GM18907 (cell line): ENCODE results near the gene PRPF6.

Experiments
- ATAC-seq: cut with Tn5 transposase; IDR thresholded peaks from one replicate; pipeline ENCODE4 v1.9.1; 2021; ENCODE audit warnings: mild to moderate bottlenecking, moderate library complexity; ENCODE audit not compliant: unreplicated experiment

Gene PRPF6

GRCh38 chr20:64057628-64058498 is 76.9 kb downstream of the PRPF6 start:
- ATAC-seq: peak; percentile 44

- no peak for ATAC-seq
Measured at GRCh38 chr20:64058536-64058935, 77.6 kb downstream of the PRPF6 start.

GRCh38 chr20:64062276-64062595 is 81.3 kb downstream of the PRPF6 start:
- ATAC-seq: no peak

- ATAC-seq: peak; percentile 78
Measured at GRCh38 chr20:64062596-64063388, 81.9 kb downstream of the PRPF6 start, which contains the start of gene TCEA2. Gene TCEA2 (plus strand): TSS chr20:64063198. CDS start chr20:64063313, 115 bp downstream.

GRCh38 chr20:64063389-64064144 is 82.6 kb downstream of the PRPF6 start:
- ATAC-seq: no peak

GRCh38 chr20:64064145-64064698 is 83.3 kb downstream of the PRPF6 start:
- ATAC-seq: no peak

GRCh38 chr20:64065062-64065973 is 84.4 kb downstream of the PRPF6 start:
- ATAC-seq: no peak

- peak; percentile 48 for ATAC-seq
Measured at GRCh38 chr20:64065974-64066343, 85.0 kb downstream of the PRPF6 start.

- ATAC-seq: no peak
Measured at GRCh38 chr20:64067005-64067632, 86.2 kb downstream of the PRPF6 start.

GRCh38 chr20:64067733-64068307 is 86.9 kb downstream of the PRPF6 start:
- no peak for ATAC-seq

GRCh38 chr20:64068386-64069208 is 87.7 kb downstream of the PRPF6 start:
- ATAC-seq: no peak

GRCh38 chr20:64069209-64069613 is 88.3 kb downstream of the PRPF6 start:
- no peak for ATAC-seq

- no peak for ATAC-seq
Measured at GRCh38 chr20:64069614-64070243, 88.8 kb downstream of the PRPF6 start.

- no peak for ATAC-seq
Measured at GRCh38 chr20:64070244-64070993, 89.5 kb downstream of the PRPF6 start.

- ATAC-seq: no peak
Measured at GRCh38 chr20:64071341-64072332, 90.7 kb downstream of the PRPF6 start.

- ATAC-seq: no peak
Measured at GRCh38 chr20:64072498-64073063, 91.6 kb downstream of the PRPF6 start.
